IMR-90 (cell line): Measurements from ENCODE around the gene CLCNKA.
"Not testable (repeated sequence)": the region's sequence is repeated elsewhere in the genome, so short reads cannot be mapped to it uniquely, and the experiment has no call there.

Experiments used
- CEBPB ChIP-seq: IDR thresholded peaks from 2 replicates; pipeline ENCODE4 v1.6.1; 2012; ENCODE audit warnings: low read depth, low read length, improper control_type of control experiment
- FOS ChIP-seq: fragments of 150-350 bp; IDR thresholded peaks from 2 replicates; pipeline ENCODE4 v1.6.1; 2016; ENCODE audit warnings: low read depth, low read length
- MAZ ChIP-seq: IDR thresholded peaks from 2 replicates; pipeline ENCODE4 v1.6.1; 2012; ENCODE audit warnings: low read depth, mild to moderate bottlenecking, low read length, improper control_type of control experiment, moderate library complexity, borderline replicate concordance
- NFE2L2 ChIP-seq: fragments of 150-350 bp; IDR thresholded peaks from 2 replicates; pipeline ENCODE4 v1.6.1; 2016; ENCODE audit warnings: low read depth, mild to moderate bottlenecking, low read length
- POLR2A ChIP-seq: IDR thresholded peaks from 2 replicates; pipeline ENCODE4 v1.6.1; 2012; ENCODE audit warnings: mild to moderate bottlenecking, low read depth, low read length
- RCOR1 ChIP-seq: IDR thresholded peaks from 2 replicates; pipeline ENCODE4 v1.6.1; 2012; ENCODE audit warnings: mild to moderate bottlenecking, low read length, improper control_type of control experiment; ENCODE audit not compliant: insufficient replicate concordance
- SMC3 ChIP-seq: fragments of 150-350 bp; IDR thresholded peaks from 2 replicates; pipeline ENCODE4 v1.6.1; 2016; ENCODE audit warnings: low read depth, mild to moderate bottlenecking, antibody characterized with exemption, low read length, moderate library complexity
- TF ChIP-seq, protein P1 (sequence below): conservative IDR thresholded peaks from 2 replicates; pipeline ENCODE4 v1.5.1; 2012; ENCODE audit warnings: mild to moderate bottlenecking, low read depth, low read length, improper control_type of control experiment

DNA sequence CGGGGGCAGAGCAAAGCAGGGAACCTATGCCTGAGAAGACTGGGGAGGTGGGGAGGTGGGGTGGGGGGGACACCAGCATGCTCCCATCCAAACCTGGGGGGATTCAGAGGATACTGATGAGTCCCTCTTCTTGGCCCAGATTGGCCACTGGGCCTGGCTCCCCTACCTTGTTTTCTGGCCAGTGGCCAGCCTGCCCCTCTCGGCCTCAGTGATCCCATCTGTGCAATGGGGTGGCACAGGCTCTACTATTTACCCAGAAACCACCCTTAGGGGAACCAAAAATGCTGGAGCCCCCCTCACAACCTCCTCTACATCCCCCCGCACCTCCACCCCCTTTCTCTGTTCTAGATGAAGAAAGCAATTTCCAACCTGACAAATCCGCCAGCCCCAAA is 34.7 kb downstream of the CLCNKA start:
- TF ChIP-seq CEBPB, POLR2A, RCOR1, FOS, MAZ, NFE2L2, SMC3: not testable (repeated sequence)
- TF ChIP-seq, protein P1, sequence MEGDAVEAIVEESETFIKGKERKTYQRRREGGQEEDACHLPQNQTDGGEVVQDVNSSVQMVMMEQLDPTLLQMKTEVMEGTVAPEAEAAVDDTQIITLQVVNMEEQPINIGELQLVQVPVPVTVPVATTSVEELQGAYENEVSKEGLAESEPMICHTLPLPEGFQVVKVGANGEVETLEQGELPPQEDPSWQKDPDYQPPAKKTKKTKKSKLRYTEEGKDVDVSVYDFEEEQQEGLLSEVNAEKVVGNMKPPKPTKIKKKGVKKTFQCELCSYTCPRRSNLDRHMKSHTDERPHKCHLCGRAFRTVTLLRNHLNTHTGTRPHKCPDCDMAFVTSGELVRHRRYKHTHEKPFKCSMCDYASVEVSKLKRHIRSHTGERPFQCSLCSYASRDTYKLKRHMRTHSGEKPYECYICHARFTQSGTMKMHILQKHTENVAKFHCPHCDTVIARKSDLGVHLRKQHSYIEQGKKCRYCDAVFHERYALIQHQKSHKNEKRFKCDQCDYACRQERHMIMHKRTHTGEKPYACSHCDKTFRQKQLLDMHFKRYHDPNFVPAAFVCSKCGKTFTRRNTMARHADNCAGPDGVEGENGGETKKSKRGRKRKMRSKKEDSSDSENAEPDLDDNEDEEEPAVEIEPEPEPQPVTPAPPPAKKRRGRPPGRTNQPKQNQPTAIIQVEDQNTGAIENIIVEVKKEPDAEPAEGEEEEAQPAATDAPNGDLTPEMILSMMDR: not testable (repeated sequence)
